ENCODE results near the gene CLEC16A. TPM values are rescaled to one million over a fixed set of nuclear protein-coding genes. Genes with fewer than 3 reads are reported as not detected.

The CLEC16A gene
- total and polyA plus RNA-seq, 9 donors: 11.5 to 18.3 (median 14.9) TPM

DNA sequence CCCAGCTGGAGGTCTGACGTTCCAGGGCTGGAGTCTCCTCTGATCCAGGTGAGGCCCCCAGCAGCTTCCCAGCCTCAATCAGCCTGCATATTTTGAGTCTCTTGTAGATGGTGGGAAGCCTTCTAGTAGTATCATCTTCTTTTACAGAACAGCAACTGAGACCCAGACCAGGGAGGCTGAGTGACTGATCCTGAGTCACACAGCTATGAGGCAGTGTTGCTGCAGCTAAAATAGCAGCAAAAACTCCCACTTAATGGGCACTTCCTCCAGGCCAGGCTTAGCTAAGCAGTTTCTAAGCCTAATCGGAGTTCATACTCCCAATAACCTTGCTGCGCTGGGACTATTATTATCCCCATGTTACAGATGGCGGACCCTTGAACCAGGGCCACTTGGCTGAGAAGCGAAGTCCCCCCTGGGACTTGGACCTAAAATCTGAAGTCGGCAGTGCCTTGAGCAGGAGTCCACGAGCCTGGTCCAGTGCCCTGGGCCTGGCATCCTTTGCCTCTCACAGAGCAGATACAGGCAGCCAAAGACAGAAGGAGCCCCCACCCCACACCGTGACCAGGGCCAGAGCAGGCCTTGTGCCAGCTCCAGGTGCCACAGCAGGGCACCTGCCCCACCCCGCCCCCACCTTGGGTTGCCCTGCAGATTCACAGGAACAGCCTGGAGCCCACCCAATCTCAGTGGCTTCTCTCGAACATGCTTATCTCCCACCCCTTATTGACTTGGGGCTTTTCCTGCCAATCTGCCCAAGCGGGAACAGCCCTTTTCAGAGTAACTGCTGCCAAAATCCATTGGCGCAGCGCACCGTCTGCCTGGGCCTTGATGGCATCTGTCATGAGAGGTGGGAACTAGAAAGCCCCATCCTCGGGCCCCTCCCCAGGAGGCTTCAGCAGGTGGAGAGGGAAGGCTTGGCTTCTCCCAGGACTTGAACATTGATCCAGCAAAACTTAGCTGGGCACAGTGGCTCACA lies 246.5 kb downstream of the CLEC16A start:
- Histone ChIP-seq H3K27me3 (ENCODE audit: control insufficient read depth, insufficient read depth, low read length) (no peaks in the 10 kb centered on the region), H3K9me3 (replicated peaks; ENCODE audit: control insufficient read depth, low read depth, low read length) (no peaks in the 10 kb centered on the region), H3K4me3 (ENCODE audit: low read length) (no peak overlapping the region), H3K4me1 (ENCODE audit: control insufficient read depth, insufficient read depth, low read length) (peaks cover 9% of the 10 kb centered on the region), H3K27ac (ENCODE audit: low read length) (no peak overlapping the region), H3K36me3 (ENCODE audit: control insufficient read depth, insufficient read depth, low read length) (no peaks in the 10 kb centered on the region)
- WGBS (ENCODE audit: insufficient coverage): 67% methylated on average over 9 of the region's 15 CpGs
- no peak for DNase-seq

DNA sequence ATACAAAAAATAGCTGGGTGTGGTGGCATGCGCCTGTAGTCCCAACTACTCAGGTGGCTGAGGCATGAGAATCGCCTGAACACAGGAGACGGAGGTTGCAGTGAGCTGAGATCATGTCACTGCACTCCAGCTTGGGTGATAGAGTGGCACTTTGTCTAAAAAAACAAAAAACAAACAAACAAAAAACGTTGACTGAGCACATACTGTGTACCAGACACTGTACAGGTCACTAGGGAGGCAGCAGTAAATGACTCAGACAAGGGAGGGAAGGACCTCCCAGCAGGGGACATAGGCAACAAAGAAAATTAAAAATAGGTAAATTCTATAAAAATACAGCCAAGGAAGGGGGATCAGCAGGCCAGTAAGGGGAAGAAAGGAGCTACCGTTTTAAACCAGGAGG lies 247.3 kb downstream of the CLEC16A start:
- Histone ChIP-seq H3K4me1 (ENCODE audit: control insufficient read depth, insufficient read depth, low read length) (peaks cover 9% of the 10 kb centered on the region), H3K4me3 (ENCODE audit: low read length) (no peak overlapping the region), H3K9me3 (replicated peaks; ENCODE audit: control insufficient read depth, low read depth, low read length) (no peaks in the 10 kb centered on the region), H3K27ac (ENCODE audit: low read length) (no peak overlapping the region), H3K36me3 (ENCODE audit: control insufficient read depth, insufficient read depth, low read length) (no peaks in the 10 kb centered on the region), H3K27me3 (ENCODE audit: control insufficient read depth, insufficient read depth, low read length) (no peaks in the 10 kb centered on the region)
- WGBS (ENCODE audit: insufficient coverage): 64% methylated on average over 1 of the region's 5 CpGs
- DNase-seq: no peak

GRCh38 chr16:11193494-11193893 lies 249.1 kb downstream of the CLEC16A start:
- Histone ChIP-seq H3K27me3 (ENCODE audit: control insufficient read depth, insufficient read depth, low read length) (no peaks in the 10 kb centered on the region), H3K4me3 (ENCODE audit: low read length) (no peak overlapping the region), H3K36me3 (ENCODE audit: control insufficient read depth, insufficient read depth, low read length) (no peaks in the 10 kb centered on the region), H3K9me3 (replicated peaks; ENCODE audit: control insufficient read depth, low read depth, low read length) (no peaks in the 10 kb centered on the region), H3K27ac (ENCODE audit: low read length) (no peak overlapping the region), H3K4me1 (ENCODE audit: control insufficient read depth, insufficient read depth, low read length) (peaks cover 3% of the 10 kb centered on the region)
- DNase-seq: no peak

GRCh38 chr16:11194913-11195312 lies 250.5 kb downstream of the CLEC16A start:
- no peak overlapping the region for H3K4me3 ChIP-seq (ENCODE audit: low read length)
- H3K36me3 ChIP-seq (ENCODE audit: control insufficient read depth, insufficient read depth, low read length): no peaks in the 10 kb centered on the region
- H3K9me3 ChIP-seq (replicated peaks; ENCODE audit: control insufficient read depth, low read depth, low read length): no peaks in the 10 kb centered on the region
- no peak for DNase-seq
- peaks cover 5% of the 10 kb centered on the region for H3K4me1 ChIP-seq (ENCODE audit: control insufficient read depth, insufficient read depth, low read length)
- 40% methylated on average over 5 of the region's 5 CpGs for WGBS (ENCODE audit: insufficient coverage)
- no peak overlapping the region for H3K27ac ChIP-seq (ENCODE audit: low read length)
- no peaks in the 10 kb centered on the region for H3K27me3 ChIP-seq (ENCODE audit: control insufficient read depth, insufficient read depth, low read length)

- WGBS (ENCODE audit: insufficient coverage): no CpG with 5 or more reads among the region's 3 CpGs
These were observed 252.0 kb downstream of the CLEC16A start for GRCh38 chr16:11196286-11196828.

GRCh38 chr16:11198375-11198774 lies 254.0 kb downstream of the CLEC16A start:
- H3K27ac ChIP-seq (ENCODE audit: low read length): no peak overlapping the region
- no peak overlapping the region for H3K4me3 ChIP-seq (ENCODE audit: low read length)
- DNase-seq: no peak
- H3K4me1 ChIP-seq (ENCODE audit: control insufficient read depth, insufficient read depth, low read length): peaks cover 8% of the 10 kb centered on the region
- H3K36me3 ChIP-seq (ENCODE audit: control insufficient read depth, insufficient read depth, low read length): no peaks in the 10 kb centered on the region
- WGBS (ENCODE audit: insufficient coverage): 53% methylated on average over 4 of the region's 5 CpGs
- no peaks in the 10 kb centered on the region for H3K9me3 ChIP-seq (replicated peaks; ENCODE audit: control insufficient read depth, low read depth, low read length)
- H3K27me3 ChIP-seq (ENCODE audit: control insufficient read depth, insufficient read depth, low read length): peaks cover 9% of the 10 kb centered on the region

More at GRCh38 chr16:11196286-11196828, 252.0 kb downstream of the CLEC16A start:
- H3K27me3 ChIP-seq (ENCODE audit: control insufficient read depth, insufficient read depth, low read length): peaks cover 3% of the 10 kb centered on the region
- H3K27ac ChIP-seq (ENCODE audit: low read length): no peak overlapping the region
- H3K4me1 ChIP-seq (ENCODE audit: control insufficient read depth, insufficient read depth, low read length): peaks cover 5% of the 10 kb centered on the region
- H3K9me3 ChIP-seq (replicated peaks; ENCODE audit: control insufficient read depth, low read depth, low read length): no peaks in the 10 kb centered on the region
- no peaks in the 10 kb centered on the region for H3K36me3 ChIP-seq (ENCODE audit: control insufficient read depth, insufficient read depth, low read length)
- H3K4me3 ChIP-seq (ENCODE audit: low read length): no peak overlapping the region
- no peak for DNase-seq

- Histone ChIP-seq H3K36me3 (ENCODE audit: control insufficient read depth, insufficient read depth, low read length) (no peaks in the 10 kb centered on the region), H3K27me3 (ENCODE audit: control insufficient read depth, insufficient read depth, low read length) (peaks cover 10% of the 10 kb centered on the region), H3K27ac (ENCODE audit: low read length) (no peak overlapping the region), H3K4me3 (ENCODE audit: low read length) (no peak overlapping the region), H3K4me1 (ENCODE audit: control insufficient read depth, insufficient read depth, low read length) (peaks cover 8% of the 10 kb centered on the region), H3K9me3 (replicated peaks; ENCODE audit: control insufficient read depth, low read depth, low read length) (no peaks in the 10 kb centered on the region)
- no peak for DNase-seq
- 35% methylated on average over 6 of the region's 8 CpGs for WGBS (ENCODE audit: insufficient coverage)
These were observed 254.5 kb downstream of the CLEC16A start for GRCh38 chr16:11198828-11199227.

DNA sequence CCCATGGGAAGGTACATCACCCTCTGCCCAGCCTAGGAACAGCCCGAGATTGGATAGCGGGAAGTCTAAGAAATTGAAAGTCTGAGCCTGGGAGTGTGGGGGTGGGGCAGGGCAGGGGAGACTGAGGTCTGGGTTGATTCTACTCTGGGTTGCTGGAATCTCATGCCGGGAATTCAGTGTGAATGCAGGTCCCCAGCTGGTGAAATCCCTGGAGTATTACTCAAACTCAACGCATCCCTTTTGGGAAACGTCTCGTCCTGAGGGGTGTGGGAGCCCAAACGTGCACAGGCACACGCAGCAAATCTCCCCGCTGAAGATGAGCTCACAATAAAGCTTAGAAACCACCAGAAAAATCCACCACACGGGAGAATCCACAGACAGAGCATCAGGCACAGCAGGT lies 256.2 kb downstream of the CLEC16A start:
- H3K36me3 ChIP-seq (ENCODE audit: control insufficient read depth, insufficient read depth, low read length): no peaks in the 10 kb centered on the region
- peaks cover 18% of the 10 kb centered on the region for H3K27me3 ChIP-seq (ENCODE audit: control insufficient read depth, insufficient read depth, low read length)
- 71% methylated on average over 1 of the region's 10 CpGs for WGBS (ENCODE audit: insufficient coverage)
- H3K4me1 ChIP-seq (ENCODE audit: control insufficient read depth, insufficient read depth, low read length): peaks cover 12% of the 10 kb centered on the region
- H3K9me3 ChIP-seq (replicated peaks; ENCODE audit: control insufficient read depth, low read depth, low read length): no peaks in the 10 kb centered on the region
- H3K4me3 ChIP-seq (ENCODE audit: low read length): no peak overlapping the region
- no peak overlapping the region for H3K27ac ChIP-seq (ENCODE audit: low read length)
- DNase-seq: no peak

- peaks cover 20% of the 10 kb centered on the region for H3K4me1 ChIP-seq (ENCODE audit: control insufficient read depth, insufficient read depth, low read length)
- WGBS (ENCODE audit: insufficient coverage): 42% methylated on average over 4 of the region's 15 CpGs
These were observed 257.3 kb downstream of the CLEC16A start for GRCh38 chr16:11201498-11202259.

More at GRCh38 chr16:11201498-11202259, 257.3 kb downstream of the CLEC16A start:
- H3K27me3 ChIP-seq (ENCODE audit: control insufficient read depth, insufficient read depth, low read length): peaks cover 18% of the 10 kb centered on the region
- no peaks in the 10 kb centered on the region for H3K36me3 ChIP-seq (ENCODE audit: control insufficient read depth, insufficient read depth, low read length)
- no peak overlapping the region for H3K4me3 ChIP-seq (ENCODE audit: low read length)
- no peaks in the 10 kb centered on the region for H3K9me3 ChIP-seq (replicated peaks; ENCODE audit: control insufficient read depth, low read depth, low read length)
- no peak for DNase-seq
- H3K27ac ChIP-seq (ENCODE audit: low read length): no peak overlapping the region

All from muscle of leg (tissue), 11 donors.